SU-DHL-6 (cell line): ENCODE measurements around the gene PDGFD.

ENCODE experiments used
- EZH2phosphoT487 ChIP-seq: fragments of 200-600 bp; sonication (generic), shearing (Covaris generic); conservative IDR thresholded peaks from 2 replicates; pipeline ENCODE4 v1.6.1; 2018; ENCODE audit warnings: mild to moderate bottlenecking, antibody characterized with exemption, low read length, moderate library complexity, mixed read lengths
- TF ChIP-seq, protein P1 (sequence below): fragments of 200-600 bp; sonication (generic); IDR thresholded peaks from one replicate; pipeline ENCODE4 v1.5.1; 2017; ENCODE audit warnings: antibody characterized with exemption, mild to moderate bottlenecking, low read length, moderate library complexity; ENCODE audit not compliant: insufficient read depth, poor library complexity, severe bottlenecking

DNA sequence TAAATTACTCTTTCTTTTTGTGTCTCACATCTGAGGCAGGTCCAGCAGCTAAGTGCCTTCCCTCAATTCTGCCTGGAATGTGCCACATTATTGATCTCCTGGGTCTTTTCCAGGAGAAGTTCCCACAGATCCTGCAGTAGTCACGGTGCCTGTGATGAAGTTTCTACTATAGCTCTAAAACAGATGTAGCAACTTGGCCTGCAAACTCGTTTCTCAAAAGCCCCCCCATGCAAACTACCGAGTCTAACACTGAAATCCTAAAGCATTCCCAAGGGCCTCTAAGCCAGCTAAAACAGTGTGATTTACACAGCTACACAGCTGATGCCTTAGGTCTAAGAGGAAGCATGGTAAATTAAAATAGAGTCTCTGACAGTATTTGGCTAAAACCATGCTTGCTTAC is 73.2 kb downstream of the PDGFD start:
- TF ChIP-seq EZH2phosphoT487 = no peak
- TF ChIP-seq, protein P1, sequence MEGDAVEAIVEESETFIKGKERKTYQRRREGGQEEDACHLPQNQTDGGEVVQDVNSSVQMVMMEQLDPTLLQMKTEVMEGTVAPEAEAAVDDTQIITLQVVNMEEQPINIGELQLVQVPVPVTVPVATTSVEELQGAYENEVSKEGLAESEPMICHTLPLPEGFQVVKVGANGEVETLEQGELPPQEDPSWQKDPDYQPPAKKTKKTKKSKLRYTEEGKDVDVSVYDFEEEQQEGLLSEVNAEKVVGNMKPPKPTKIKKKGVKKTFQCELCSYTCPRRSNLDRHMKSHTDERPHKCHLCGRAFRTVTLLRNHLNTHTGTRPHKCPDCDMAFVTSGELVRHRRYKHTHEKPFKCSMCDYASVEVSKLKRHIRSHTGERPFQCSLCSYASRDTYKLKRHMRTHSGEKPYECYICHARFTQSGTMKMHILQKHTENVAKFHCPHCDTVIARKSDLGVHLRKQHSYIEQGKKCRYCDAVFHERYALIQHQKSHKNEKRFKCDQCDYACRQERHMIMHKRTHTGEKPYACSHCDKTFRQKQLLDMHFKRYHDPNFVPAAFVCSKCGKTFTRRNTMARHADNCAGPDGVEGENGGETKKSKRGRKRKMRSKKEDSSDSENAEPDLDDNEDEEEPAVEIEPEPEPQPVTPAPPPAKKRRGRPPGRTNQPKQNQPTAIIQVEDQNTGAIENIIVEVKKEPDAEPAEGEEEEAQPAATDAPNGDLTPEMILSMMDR = no peak
